Astrocyte of the cerebellum (primary cell): ENCODE results near the gene SS18L1.

Experiments
- DNase-seq: peaks from one replicate; pipeline ENCODE4 v3.0.0-alpha.2; 2011; ENCODE audit warnings: low read depth
- H3K4me3 ChIP-seq: 2 replicates; pipeline ENCODE4 v1.5.1; 2011; ENCODE audit warnings: mild to moderate bottlenecking, low read depth, low read length, moderate library complexity
- in situ Hi-C: cut with HindIII; loops from 2 replicates; pipeline ENCODE4 v1.10.0; 2017; ENCODE audit warnings: low sequenced_read_pairs
- TF ChIP-seq, protein P1 (sequence below): IDR thresholded peaks from 2 replicates; pipeline ENCODE4 v1.5.1; 2012; ENCODE audit warnings: low read length, low read depth, moderate library complexity, mild to moderate bottlenecking; ENCODE audit errors: missing control alignments

Gene SS18L1

DNA sequence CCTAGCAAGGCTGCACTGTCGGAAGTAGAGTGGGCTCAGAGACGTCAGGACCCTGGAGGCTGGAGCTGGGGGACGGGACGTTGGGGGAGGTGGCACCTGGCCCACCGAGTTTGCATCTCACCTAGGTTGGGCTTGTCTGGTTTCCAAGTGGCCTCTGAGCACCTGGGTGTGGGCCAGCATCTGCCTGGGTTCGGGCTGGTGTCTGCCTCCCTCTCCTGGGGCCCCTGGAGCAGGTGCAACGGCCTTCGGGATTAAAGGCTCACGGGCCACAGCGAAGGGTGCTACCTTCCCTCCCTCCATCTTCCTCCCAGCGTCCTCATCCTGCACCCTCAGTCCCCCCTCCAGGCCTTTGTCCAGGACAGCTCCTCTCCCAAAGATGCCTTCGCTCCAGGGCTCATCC lies 70.5 kb downstream of the SS18L1 start:
- TF ChIP-seq, protein P1, sequence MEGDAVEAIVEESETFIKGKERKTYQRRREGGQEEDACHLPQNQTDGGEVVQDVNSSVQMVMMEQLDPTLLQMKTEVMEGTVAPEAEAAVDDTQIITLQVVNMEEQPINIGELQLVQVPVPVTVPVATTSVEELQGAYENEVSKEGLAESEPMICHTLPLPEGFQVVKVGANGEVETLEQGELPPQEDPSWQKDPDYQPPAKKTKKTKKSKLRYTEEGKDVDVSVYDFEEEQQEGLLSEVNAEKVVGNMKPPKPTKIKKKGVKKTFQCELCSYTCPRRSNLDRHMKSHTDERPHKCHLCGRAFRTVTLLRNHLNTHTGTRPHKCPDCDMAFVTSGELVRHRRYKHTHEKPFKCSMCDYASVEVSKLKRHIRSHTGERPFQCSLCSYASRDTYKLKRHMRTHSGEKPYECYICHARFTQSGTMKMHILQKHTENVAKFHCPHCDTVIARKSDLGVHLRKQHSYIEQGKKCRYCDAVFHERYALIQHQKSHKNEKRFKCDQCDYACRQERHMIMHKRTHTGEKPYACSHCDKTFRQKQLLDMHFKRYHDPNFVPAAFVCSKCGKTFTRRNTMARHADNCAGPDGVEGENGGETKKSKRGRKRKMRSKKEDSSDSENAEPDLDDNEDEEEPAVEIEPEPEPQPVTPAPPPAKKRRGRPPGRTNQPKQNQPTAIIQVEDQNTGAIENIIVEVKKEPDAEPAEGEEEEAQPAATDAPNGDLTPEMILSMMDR = no peak
- in situ Hi-C loops = no loop called here
- DNase-seq = no peak

DNA sequence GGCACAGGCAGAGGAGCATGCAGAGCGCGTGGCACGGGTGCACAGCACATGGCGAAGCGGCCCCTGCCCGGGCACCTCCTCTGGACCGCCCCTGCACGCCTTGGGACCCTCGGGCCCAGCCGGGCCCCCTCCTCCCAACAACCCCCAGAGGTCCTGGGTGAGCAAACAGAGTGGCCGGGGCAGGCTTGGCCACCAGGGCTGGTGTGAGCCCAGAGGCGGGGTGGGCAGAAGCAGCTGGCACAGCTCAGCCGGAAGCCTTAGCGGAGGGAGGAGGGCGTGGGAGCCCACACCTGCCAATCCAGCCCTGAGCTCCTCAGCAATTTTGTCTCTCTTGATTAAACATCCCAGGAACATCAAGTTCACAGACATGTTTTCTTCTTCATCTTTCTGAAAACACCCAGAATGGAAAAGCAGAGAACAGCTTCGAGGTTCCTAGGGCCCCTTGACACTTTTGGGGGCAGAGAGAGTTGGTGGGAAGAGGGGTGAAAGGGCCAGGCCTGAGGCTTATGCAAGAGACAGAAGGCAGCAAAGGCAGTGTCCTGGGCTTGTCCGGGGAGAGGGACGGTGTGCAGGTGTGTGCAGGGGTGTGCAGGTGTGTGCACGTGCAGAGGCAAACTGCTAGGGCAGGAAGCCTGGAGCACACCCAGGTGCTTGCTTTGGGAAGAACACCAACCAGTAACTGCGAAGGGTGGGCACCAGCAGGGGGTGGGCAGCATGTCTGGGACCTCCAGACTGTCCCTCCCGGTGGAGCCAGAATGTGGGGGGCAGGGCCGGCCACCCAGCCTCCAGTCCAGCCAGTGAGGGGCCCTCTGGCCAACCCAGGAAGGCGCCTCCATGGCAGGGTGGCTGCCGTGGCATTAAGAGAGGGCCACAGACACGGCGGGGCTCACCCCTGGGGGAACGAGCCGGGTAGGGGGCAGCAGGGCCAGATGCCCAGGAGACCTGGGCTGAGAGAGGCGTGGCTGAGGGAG lies 71.7 kb downstream of the SS18L1 start:
- in situ Hi-C loops = no loop called here
- TF ChIP-seq, protein P1 = no peak
- DNase-seq = no peak
- no peak overlapping the region for H3K4me3 ChIP-seq

More for the DNA sequence above, 70.5 kb downstream of the SS18L1 start:
- no peak overlapping the region for H3K4me3 ChIP-seq

DNA sequence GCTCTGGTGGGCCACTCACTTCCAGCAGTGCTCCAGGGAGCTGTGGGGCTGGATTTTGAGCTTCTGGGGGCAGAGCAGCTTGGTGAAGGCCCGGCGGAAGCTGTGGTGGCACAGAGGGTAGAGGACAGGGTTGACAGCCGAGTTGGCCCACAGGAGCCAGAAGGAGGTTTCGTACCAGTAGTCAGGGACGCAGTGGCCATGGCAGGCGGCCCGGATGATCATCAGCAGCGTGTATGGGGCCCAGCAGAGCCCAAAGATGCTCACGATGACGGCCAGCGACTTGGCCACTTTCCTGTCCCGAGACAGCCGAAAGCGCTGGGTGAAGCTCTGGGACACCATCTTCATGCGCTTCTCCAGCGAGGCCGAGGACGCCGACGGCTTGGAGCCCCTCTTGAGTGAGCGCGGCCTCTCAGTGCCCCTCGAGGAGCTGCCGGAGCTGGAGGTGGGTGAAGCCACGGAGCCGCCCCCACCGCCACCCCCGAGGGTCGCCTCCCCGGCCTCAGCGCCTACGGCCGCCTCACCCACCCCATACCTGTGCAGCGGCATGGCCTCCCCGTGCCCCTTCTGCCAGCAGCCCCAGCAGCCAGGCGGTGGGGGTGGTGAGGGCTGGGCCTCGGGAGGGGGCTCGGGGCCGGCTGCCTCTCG lies 72.5 kb downstream of the SS18L1 start:
- in situ Hi-C loops = no loop called here
- DNase-seq = no peak
- TF ChIP-seq, protein P1 = no peak
- no peak overlapping the region for H3K4me3 ChIP-seq

DNA sequence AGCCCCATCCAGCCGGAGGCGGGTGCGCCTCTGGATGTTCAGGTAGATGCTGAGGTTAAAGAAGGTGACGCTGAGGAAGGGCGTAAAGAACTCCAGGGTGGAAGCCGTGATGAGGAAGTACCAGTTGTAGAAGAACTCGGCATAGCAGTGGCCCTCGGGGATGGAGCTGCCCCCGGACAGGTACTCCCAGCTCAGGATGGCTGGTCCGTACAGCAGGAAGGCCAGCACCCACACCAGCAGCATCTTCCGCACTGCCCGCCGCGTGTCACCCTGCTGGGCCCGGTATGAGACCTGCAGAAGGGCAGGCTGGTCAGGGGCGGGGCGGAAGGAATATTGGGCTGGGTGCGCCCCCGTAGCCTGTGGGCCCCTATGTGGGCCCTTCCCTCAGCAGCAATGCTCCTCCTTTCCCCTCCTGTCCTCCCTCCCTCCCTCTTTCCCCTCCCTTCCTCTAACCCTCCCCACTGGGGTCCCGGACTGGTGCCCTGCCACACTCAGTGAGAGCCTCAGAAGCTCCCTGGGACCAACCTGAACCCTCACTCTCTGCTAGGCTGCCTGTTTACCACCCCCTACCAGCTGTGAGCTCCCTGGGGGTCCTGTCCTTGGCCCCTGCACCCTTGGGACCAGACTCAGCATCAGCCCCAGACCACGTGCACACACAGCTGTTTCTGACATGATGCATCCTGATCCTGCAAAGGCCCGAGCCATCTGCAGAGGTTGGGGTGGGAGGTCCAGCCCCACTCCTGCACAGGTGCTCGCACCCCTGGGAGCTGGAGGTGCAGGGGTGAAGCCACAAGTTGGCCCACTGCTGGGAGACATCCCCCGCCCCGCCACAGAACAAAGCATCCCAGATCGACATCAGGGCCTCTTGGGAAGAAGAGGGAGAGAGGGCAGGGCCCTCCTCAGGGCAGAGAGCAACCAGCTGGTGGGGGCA lies 73.3 kb downstream of the SS18L1 start:
- no peak overlapping the region for H3K4me3 ChIP-seq
- no peak for DNase-seq
- in situ Hi-C loops = no loop called here
- TF ChIP-seq, protein P1 = no peak

DNA sequence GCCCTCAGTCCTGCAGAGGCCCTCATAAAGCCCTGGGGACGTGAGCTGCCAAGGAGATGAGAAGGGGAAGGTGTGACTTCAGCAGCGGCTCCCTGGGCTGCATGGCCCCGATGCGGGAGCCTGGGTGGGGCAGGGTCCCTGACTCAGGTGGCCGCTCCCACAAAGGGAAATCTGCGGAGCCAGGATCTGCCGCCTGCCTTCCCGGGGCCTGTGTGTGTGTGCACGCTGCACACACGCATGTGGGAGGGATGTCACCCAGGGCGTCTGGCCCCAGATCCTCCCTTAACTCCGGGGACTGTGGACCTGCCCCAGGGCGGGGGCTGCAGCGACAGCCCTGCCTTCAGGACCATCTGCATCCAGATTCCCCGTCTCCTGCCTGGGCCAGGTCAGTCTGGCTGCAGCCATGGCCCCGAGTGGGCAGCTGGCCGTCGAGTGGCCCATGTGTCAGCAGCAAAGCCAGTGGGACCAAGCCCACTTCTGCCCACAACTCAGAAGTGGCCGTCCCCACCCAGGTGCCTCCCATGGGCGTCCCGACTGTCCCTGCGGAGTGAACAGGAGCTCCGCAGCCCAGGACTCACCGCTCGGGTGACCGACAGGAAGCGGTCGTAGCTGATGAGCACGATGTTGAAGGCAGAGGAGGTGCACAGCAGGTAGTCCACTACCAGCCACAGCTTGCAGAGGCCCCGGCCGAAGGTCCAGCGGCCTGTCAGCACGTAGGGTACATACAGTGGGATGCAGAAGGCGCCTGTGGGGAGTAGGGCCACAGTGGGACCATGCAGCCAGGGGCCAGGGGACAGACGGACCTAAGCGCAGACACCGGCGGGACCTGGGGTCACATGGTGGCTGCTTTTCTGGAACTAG lies 74.6 kb downstream of the SS18L1 start:
- no peak overlapping the region for H3K4me3 ChIP-seq
- DNase-seq = no peak
- in situ Hi-C loops = no loop called here
- TF ChIP-seq, protein P1 = no peak
